DMS153 treated with DMSO at 0.1 percent for 48 hours (cell line): ENCODE data around the gene EIF4E1B.
A peak's percentile ranks its signal among the peaks of the same experiment; 100 is the strongest.

Experiments used
- DNase-seq: peaks from one replicate; lab custom pipeline; 2025; ENCODE audit not compliant: unreplicated experiment; lab: John Stamatoyannopoulos, UW

Gene EIF4E1B

DNA sequence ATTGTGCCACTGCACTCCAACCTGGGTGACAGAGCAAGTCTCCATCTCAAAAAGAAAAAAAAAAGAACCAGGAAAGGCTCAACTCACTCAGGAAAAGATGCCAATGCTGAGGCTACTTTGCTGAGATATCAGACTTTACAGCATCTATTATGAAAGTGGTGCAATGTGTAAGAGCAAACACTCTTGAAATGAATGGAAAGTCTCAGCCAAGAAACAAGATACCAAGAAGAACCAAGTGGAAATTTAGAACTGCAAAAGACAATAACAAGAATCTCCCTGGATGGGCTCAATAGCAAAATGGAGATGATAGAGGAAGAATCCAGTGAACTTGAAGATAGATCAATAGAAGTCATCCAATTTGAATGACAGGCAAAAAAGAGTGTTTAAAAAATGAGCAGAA lies 54.5 kb downstream of the EIF4E1B start:
- no peak for DNase-seq

GRCh38 chr5:176687247-176687646 lies 56.8 kb downstream of the EIF4E1B start:
- no peak for DNase-seq

DNA sequence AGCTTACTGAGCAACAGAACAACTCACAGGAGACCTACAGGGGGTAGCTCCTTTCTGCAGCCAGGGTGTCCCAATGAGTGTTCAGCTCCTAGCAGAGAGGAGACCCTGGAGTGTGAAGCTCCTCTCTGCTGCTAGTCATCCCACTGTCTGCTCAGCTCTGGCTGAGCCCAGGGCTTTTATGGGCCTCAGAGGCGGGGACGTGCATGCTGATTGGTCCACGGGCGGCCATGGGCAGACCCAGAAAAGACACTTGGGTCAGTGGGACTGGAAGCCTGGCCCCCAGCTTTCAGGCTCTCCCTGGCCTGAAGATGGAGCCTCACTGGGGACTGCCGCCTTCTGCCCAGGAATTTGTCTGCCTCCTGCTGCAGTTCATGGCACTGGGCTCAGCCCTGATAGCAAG lies 57.4 kb downstream of the EIF4E1B start:
- no peak for DNase-seq

DNA sequence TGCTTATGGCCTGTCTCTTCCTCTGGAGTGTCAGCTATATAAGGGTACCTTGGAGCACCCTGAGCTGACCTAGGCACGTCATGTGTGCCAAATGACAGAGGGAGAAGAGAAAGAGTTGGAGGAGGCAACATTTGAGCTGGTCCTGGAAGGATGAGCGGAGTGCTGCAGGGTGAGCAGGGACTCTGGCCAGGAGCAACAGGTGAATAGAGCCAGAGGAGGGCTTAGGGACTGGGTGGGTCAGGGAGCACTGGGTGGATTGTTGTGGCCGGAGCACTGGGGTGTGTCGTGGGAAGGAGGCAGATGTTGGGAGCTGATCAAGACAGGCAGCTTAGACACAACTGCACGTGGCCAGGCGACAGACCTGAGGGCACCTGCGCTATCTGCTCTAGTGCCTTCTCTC lies 60.4 kb downstream of the EIF4E1B start:
- DNase-seq, result no peak

- no peak for DNase-seq
Observed at GRCh38 chr5:176691524-176691923, 61.0 kb downstream of the EIF4E1B start.

- no peak for DNase-seq
Observed at GRCh38 chr5:176692326-176692725, 61.9 kb downstream of the EIF4E1B start.

DNA sequence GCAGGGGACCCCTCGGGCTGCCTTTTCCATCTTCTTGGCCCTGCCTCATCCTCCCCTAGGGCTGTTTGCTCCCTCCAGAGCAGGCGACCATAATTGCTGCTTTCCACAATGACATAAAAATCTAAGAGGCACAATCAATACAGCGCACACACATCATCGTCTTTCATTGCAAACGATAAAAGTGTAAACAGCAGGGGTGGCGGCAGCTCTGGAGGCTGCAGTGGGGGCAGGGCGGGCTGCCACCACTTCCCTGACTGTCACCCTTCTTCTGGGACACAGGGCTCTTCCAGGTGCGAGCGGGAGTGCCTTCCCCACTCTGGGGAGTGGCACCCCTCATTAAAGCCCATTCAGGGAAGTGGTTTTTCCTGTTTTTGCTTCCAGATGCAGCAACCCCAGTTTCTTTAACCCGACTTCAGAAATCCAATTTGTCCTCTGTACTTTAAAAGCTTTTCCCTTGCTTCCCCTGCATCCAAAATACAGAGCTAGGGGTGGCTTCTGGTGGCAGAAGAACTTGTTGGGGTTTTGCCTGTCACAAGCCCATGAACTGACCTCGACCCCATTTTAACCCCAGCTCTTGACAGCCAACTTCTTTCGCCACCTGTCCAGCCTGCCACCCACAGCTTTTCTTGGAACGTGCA lies 62.5 kb downstream of the EIF4E1B start:
- peak; percentile 38 for DNase-seq

DNA sequence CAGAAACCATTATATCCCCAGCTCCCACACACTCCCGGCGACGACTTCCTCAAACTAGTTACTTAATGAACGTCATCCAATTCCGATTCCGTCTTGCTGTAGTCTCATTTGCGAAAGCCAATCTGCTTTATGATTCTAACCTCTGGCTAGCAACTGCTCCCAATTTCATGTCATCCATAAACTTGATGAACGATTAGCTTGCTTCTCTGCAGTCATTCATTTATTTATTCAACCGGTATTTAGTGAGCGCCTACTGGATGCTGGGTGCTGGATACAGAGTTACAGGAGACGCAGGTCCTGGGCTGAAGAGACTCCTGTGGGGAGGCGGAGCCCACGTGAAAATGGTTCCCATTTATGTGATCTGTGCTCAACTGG lies 63.0 kb downstream of the EIF4E1B start:
- DNase-seq, result no peak

DNA sequence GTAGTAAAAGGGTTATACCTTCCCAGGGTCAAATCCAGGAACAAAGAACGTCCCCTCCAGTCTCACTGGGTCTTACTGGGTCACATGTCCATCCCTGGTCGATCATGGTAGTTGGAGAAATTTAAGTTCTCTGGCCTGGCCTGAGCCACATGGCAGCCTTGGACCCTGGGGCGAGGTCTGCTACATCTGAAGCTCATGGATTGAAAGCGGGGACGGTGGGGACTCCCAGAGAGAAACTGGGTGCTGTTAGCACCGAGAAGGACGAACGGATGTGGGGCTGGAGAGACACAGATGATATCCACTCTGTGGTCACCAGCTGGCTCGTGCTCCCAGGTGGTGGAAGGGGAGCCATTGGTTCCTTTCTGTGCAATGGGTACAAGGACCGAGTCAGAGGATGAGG lies 63.7 kb downstream of the EIF4E1B start:
- no peak for DNase-seq

DNA sequence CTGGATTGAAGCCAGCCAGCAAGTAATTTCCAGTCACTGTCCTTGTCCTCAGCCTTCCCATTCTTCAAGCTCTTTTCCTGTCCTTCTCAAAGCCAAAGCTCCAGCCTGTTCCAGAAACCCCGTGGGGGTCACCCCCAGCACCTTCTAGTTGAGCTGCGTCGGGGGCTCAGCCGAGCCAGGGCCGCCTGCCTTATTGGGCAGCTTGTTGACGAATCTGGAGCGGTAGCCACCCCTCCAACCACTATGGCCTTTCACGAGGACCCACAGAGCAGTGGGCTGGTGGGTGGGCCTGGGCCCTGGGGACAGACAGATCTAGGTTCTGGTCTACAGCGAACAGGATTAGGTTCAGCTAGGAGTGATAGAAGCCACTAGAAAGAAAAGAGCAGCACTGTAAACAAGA lies 64.2 kb downstream of the EIF4E1B start:
- DNase-seq, result no peak

DNA sequence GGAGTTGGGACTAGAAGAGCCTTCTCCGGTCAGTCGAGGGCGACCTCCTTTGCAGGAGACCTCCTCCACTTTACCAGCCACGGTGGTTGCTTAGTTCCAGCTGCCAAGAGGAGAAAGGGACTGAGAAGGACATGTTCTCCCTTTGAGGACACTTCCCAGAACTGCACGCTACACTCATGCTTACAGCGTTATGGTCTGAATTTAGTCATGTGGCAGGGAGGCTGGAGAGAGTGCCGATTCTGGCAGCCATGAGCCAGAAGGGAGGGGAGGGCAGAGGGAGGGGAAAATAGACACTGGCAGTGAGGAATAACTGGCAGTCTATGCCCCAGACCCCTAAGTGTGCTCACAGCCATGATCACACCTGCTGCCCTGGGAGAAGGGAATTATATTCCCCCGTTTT lies 64.6 kb downstream of the EIF4E1B start:
- DNase-seq, result no peak
